Heart right ventricle (tissue), 16 donors: ENCODE data around the gene DHX36. TPM values are rescaled to one million over a fixed set of nuclear protein-coding genes. Genes with fewer than 3 reads are reported as not detected.

Source experiments
- ATAC-seq, 8 donors: fragments of 200-7000 bp; cut with Tn5 transposase; one replicate each; pipeline ENCODE4 v1.9.1; 2020; ENCODE audit warnings: mild to moderate bottlenecking in 8 of 8, moderate library complexity in 8 of 8, moderate number of reproducible peaks in 1 of 8
- DNase-seq, 2 donors: peaks; one replicate each; pipeline ENCODE4 v3.0.0-alpha.2; 2020
- H3K27ac ChIP-seq, 10 donors: fragments of 200-600 bp; sonication (generic) in 2 of 10; one replicate each; pipeline versions ENCODE4 v1.5.0 to v1.8.0; 2020 to 2022; ENCODE audit warnings: mild to moderate bottlenecking in 3 of 10
- H3K27me3 ChIP-seq, 7 donors: fragments of 200-600 bp; one replicate each; pipeline ENCODE4 v1.8.0; 2021 to 2022; ENCODE audit warnings: mild to moderate bottlenecking in 2 of 7
- H3K36me3 ChIP-seq, 9 donors: fragments of 200-600 bp; sonication (generic) in 1 of 9; one replicate each; pipeline versions ENCODE4 v1.5.0 to v1.8.0; 2020 to 2022; ENCODE audit warnings: mild to moderate bottlenecking in 2 of 9
- H3K4me1 ChIP-seq, 9 donors: fragments of 200-600 bp; sonication (generic) in 1 of 9; one replicate each; pipeline versions ENCODE4 v1.5.0 to v1.8.0; 2020 to 2022; ENCODE audit warnings: mild to moderate bottlenecking in 4 of 9
- H3K4me3 ChIP-seq, 10 donors: fragments of 200-600 bp; sonication (generic) in 2 of 10; one replicate each; pipeline versions ENCODE4 v1.5.0 to v1.8.0; 2020 to 2022; ENCODE audit warnings: mild to moderate bottlenecking in 7 of 10, moderate library complexity in 2 of 10
- H3K9me3 ChIP-seq, 11 donors: fragments of 200-600 bp in 10 of 11; sonication (generic) in 2 of 11; one replicate each; pipeline versions ENCODE4 v1.5.0 to v1.8.0; 2013 to 2022; ENCODE audit warnings: mild to moderate bottlenecking in 2 of 11, control low read depth in 1 of 11, moderate library complexity in 1 of 11
- CTCF ChIP-seq, 9 donors: fragments of 200-600 bp; sonication (generic) in 2 of 9; IDR thresholded peaks; one replicate each; pipeline versions ENCODE4 v1.5.0 to v1.8.0; 2021 to 2022; ENCODE audit warnings: antibody characterized with exemption in 9 of 9, mild to moderate bottlenecking in 5 of 9, moderate library complexity in 1 of 9
- WGBS, 2 donors: extraction: QIAGEN DNeasy Blood & Tissue Kit; methylation state at CpG; one replicate each; pipeline ENCODE4 v1.1.7; 2013; ENCODE audit warnings: inconsistent platforms in 1 of 2; 5-methylcytosine and 5-hydroxymethylcytosine counted together
- intact Hi-C, 10 donors: fragments of 100-400 bp; cut with DNase I; formaldehyde crosslinking; loops; one replicate each; pipeline versions ENCODE4 v1.11.1 to v1.14.2; 2022
- polyA plus RNA-seq, 2 donors: library from polyadenylated mRNA; stranded (reverse); fragments of 200-250 nt; gene quantifications; one replicate each; pipeline ENCODE4 v1.2.3, GENCODE V29; 2013
- total RNA-seq, 10 donors: library from RNA; stranded (reverse); fragmentation: NEBNext Ultra II Directional in 3 of 10; extraction: Animal tissue kit (Norgen Biotek cat#: 25700) in 3 of 10; gene quantifications; one replicate each; pipeline versions ENCODE4 v1.2.1 to v1.2.4, GENCODE V29; 2021 to 2023
- donor health status: Arrhythmogenic right ventricular cardiomyopathy.
- donor health status: ischemic (EF 13 %, LVEDD 7.1; RV severe dilation, severe dysfunction).
- donor health status: healthy with polysubstance abuse.
- donor health status: DM: no; HTN: yes; CAD: no.
- donor health status: DM: no; HTN: no; CAD: no.
- donor health status: ischemic (EF 25% LVEDD 6.9; RV normal size, moderate dysfunction).
- donor health status: ischemic (EF 25% LVEDD 5.7; RV mildly dilated, moderate dysfunction).
- donor health status: healthy.
- donor health status: DM: yes; HTN: yes; CAD: no.
- donor health status: Ischemic cardiomyopathy.
- donor health status: ischemic (EF 35%, LVEDD 5.7; RV mildly dilated, moderate dysfunction).
- donor health status: nonischemic (EF 11% LVEDD 7.7; RV severe dilation, severe dysfunction).
- donor health status: DM: yes; HTN: yes; CAD: no.
- donor health status: PGD.
- donor health status: ischemic (EF 29% LVEDD 5.4; RV normal size, mild dysfunction).
- donor health status: nonischemic (EF 23%, LVEDD 6.1; RV moderate dilation, normal function).

DHX36 gene
- total and polyA plus RNA-seq, 12 donors, result 22.3 to 51.2 (median 39.4) TPM

GRCh38 chr3:154241496-154241895 lies 82.8 kb downstream of the DHX36 start:
- no peak for DNase-seq
- Histone ChIP-seq H3K9me3 (no peaks in the 10 kb centered on the region), H3K4me3 (no peak overlapping the region), H3K36me3 (peaks cover 0 to 4% (median 0%) of the 10 kb centered on the region in 9 donors), H3K27ac (no peak overlapping the region), H3K4me1 (peaks cover 0 to 19% (median 0%) of the 10 kb centered on the region in 9 donors), H3K27me3 (no peaks in the 10 kb centered on the region)
- no peak for TF ChIP-seq CTCF (IDR thresholded peaks at IDR 0.05)
- no peak for ATAC-seq
- 82 to 90% methylated on average over 5 of the region's 5 CpGs for WGBS, 2 donors
- intact Hi-C loops, result no loop called here

- H3K4me1 ChIP-seq, result peaks cover 0 to 13% (median 0%) of the 10 kb centered on the region in 9 donors
- peaks cover 0 to 4% (median 0%) of the 10 kb centered on the region in 9 donors for H3K36me3 ChIP-seq
- DNase-seq (no peak), ATAC-seq (no peak)
- no peak overlapping the region for H3K27ac ChIP-seq
- no peak overlapping the region for H3K4me3 ChIP-seq
- no peaks in the 10 kb centered on the region for H3K27me3 ChIP-seq
- intact Hi-C loops, result no loop called here
- no peaks in the 10 kb centered on the region for H3K9me3 ChIP-seq
- TF ChIP-seq CTCF (IDR thresholded peaks at IDR 0.05), result no peak
- 83 to 86% methylated on average over 6 of the region's 6 CpGs for WGBS, 2 donors
Observed at GRCh38 chr3:154240235-154240634, 84.1 kb downstream of the DHX36 start.

GRCh38 chr3:154236331-154236730 lies 88.0 kb downstream of the DHX36 start:
- Histone ChIP-seq H3K27me3 (no peaks in the 10 kb centered on the region), H3K9me3 (no peaks in the 10 kb centered on the region), H3K4me1 (peaks cover 0 to 8% (median 0%) of the 10 kb centered on the region in 9 donors), H3K27ac (peak overlapping the region in 1 of 10 donors; percentile 18), H3K4me3 (no peak overlapping the region), H3K36me3 (peaks cover 0 to 4% (median 0%) of the 10 kb centered on the region in 9 donors)
- no peak for TF ChIP-seq CTCF (IDR thresholded peaks at IDR 0.05)
- ATAC-seq (peak in 1 of 8 donors; percentile 24), DNase-seq (no peak)
- WGBS, 2 donors, result 58 to 62% methylated on average over 3 of the region's 3 CpGs
- intact Hi-C loops, result no loop called here

- no peaks in the 10 kb centered on the region for H3K36me3 ChIP-seq
- H3K27ac ChIP-seq, result no peak overlapping the region
- intact Hi-C loops, result no loop called here
- TF ChIP-seq CTCF (IDR thresholded peaks at IDR 0.05), result no peak
- H3K9me3 ChIP-seq, result no peaks in the 10 kb centered on the region
- H3K4me1 ChIP-seq, result peaks cover 0 to 16% (median 0%) of the 10 kb centered on the region in 9 donors
- H3K4me3 ChIP-seq, result no peak overlapping the region
- ATAC-seq (no peak), DNase-seq (no peak)
- H3K27me3 ChIP-seq, result no peaks in the 10 kb centered on the region
- WGBS, 2 donors, result 92 to 94% methylated on average over 1 of the region's 1 CpG
Observed at GRCh38 chr3:154235330-154235729, 89.0 kb downstream of the DHX36 start.
